Measurements from ENCODE around the gene TEDDM1. TPM values are rescaled to one million over a fixed set of nuclear protein-coding genes. Genes with fewer than 3 reads are reported as not detected.

The TEDDM1 gene
- total RNA-seq, 4 donors from 2014 or later: not detected

- TF ChIP-seq POLR2A (IDR thresholded peaks at IDR 0.05): no peak
- TF ChIP-seq CTCF (IDR thresholded peaks at IDR 0.05): no peak
- no peak overlapping the region for H3K4me3 ChIP-seq (ENCODE audit: low read depth, poor library complexity, severe bottlenecking)
- 61 to 70% methylated on average over 1 of the region's 1 CpG for WGBS, 2 donors
- intact Hi-C loops (cut with DNase I; ENCODE audit: low total_unique reads): no loop called here
- DNase-seq (ENCODE audit: low spot score in 2 of 2): no peak
These were observed 5.5 kb upstream of the TEDDM1 start for GRCh38 chr1:182406012-182406411.

GRCh38 chr1:182405578-182405977, 5.1 kb upstream of the TEDDM1 start:
- H3K4me3 ChIP-seq (ENCODE audit: low read depth, poor library complexity, severe bottlenecking): no peak overlapping the region
- WGBS, 2 donors: 91 to 96% methylated on average over 1 of the region's 1 CpG
- DNase-seq (ENCODE audit: low spot score in 2 of 2): no peak
- intact Hi-C loops (cut with DNase I; ENCODE audit: low total_unique reads): no loop called here
- TF ChIP-seq POLR2A (IDR thresholded peaks at IDR 0.05) (no peak), CTCF (IDR thresholded peaks at IDR 0.05) (no peak)

GRCh38 chr1:182404781-182405180, 4.3 kb upstream of the TEDDM1 start:
- 19 to 31% methylated on average over 1 of the region's 1 CpG for WGBS, 2 donors
- intact Hi-C loops (cut with DNase I; ENCODE audit: low total_unique reads): no loop called here
- TF ChIP-seq CTCF (IDR thresholded peaks at IDR 0.05): no peak
- no peak for TF ChIP-seq POLR2A (IDR thresholded peaks at IDR 0.05)
- DNase-seq (ENCODE audit: low spot score in 2 of 2): no peak
- no peak overlapping the region for H3K4me3 ChIP-seq (ENCODE audit: low read depth, poor library complexity, severe bottlenecking)

GRCh38 chr1:182397653-182398393, 2.6 kb downstream of the TEDDM1 start:
- TF ChIP-seq POLR2A (IDR thresholded peaks at IDR 0.05): no peak
- intact Hi-C loops (cut with DNase I; ENCODE audit: low total_unique reads): loop anchor here (2.0 kb wide), 2 partner anchors 255 to 313 kb away; no protein-coding TSS in a partner anchor
- DNase-seq (ENCODE audit: low spot score in 2 of 2): no peak
- no peak overlapping the region for H3K4me3 ChIP-seq (ENCODE audit: low read depth, poor library complexity, severe bottlenecking)
- 83 to 89% methylated on average over 8 of the region's 8 CpGs for WGBS, 2 donors

GRCh38 chr1:182395906-182396305, 4.6 kb downstream of the TEDDM1 start:
- no peak for DNase-seq (ENCODE audit: low spot score in 2 of 2)
- 94% methylated on average over 3 of the region's 3 CpGs for WGBS, 2 donors
- intact Hi-C loops (cut with DNase I; ENCODE audit: low total_unique reads): loop anchor here (2.0 kb wide), 2 partner anchors 253 to 311 kb away; no protein-coding TSS in a partner anchor
- no peak overlapping the region for H3K4me3 ChIP-seq (ENCODE audit: low read depth, poor library complexity, severe bottlenecking)
- no peak for TF ChIP-seq POLR2A (IDR thresholded peaks at IDR 0.05)

GRCh38 chr1:182394055-182394775, 6.3 kb downstream of the TEDDM1 start:
- TF ChIP-seq POLR2A (IDR thresholded peaks at IDR 0.05) (no peak), CTCF (IDR thresholded peaks at IDR 0.05) (no peak)
- no peak for DNase-seq (ENCODE audit: low spot score in 2 of 2)
- intact Hi-C loops (cut with DNase I; ENCODE audit: low total_unique reads): no loop called here
- H3K4me3 ChIP-seq (ENCODE audit: low read depth, poor library complexity, severe bottlenecking): no peak overlapping the region
- 45 to 53% methylated on average over 5 of the region's 5 CpGs for WGBS, 2 donors
